Stimulated activated CD8-positive, alpha-beta memory T cell treated with anti-CD3 and anti-CD28 coated beads, Interleukin-15, amount 100 ng/mL, for 4 hours (primary cell): ENCODE measurements around the gene HP.

ENCODE experiments used
- DNase-seq, 2 donors: peaks; one replicate each; pipeline ENCODE4 v3.0.0-alpha.2; 2020; ENCODE audit warnings: low read depth in 2 of 2

HP gene

GRCh38 chr16:72085002-72085401, 30.7 kb downstream of the HP start:
- DNase-seq, result no peak

- no peak for DNase-seq
Measured at GRCh38 chr16:72091217-72091616, 36.9 kb downstream of the HP start.

GRCh38 chr16:72092832-72093447, 38.6 kb downstream of the HP start:
- DNase-seq, result no peak

GRCh38 chr16:72093448-72094265, 39.4 kb downstream of the HP start, which contains the start of the genes DHX38 and TXNL4B:
TSS of gene DHX38 (plus strand) at chr16:72093847. CDS start at chr16:72096158, 2,311 bp downstream.
TSS of gene TXNL4B (minus strand) at chr16:72093620. CDS start at chr16:72090749, 2,871 bp downstream.
- DNase-seq, result peak; percentile 73 to 88

GRCh38 chr16:72094266-72094610, 39.9 kb downstream of the HP start:
- DNase-seq, result peak in 1 of 2 donors; percentile 62

- no peak for DNase-seq
Measured at GRCh38 chr16:72098936-72099335, 44.6 kb downstream of the HP start.

GRCh38 chr16:72099377-72099818, 45.1 kb downstream of the HP start:
- DNase-seq, result peak in 1 of 2 donors; percentile 13

- DNase-seq, result no peak
Measured at GRCh38 chr16:72101195-72101594, 46.9 kb downstream of the HP start.

- no peak for DNase-seq
Measured at GRCh38 chr16:72104905-72105304, 50.6 kb downstream of the HP start.

- no peak for DNase-seq
Measured at GRCh38 chr16:72105978-72106377, 51.7 kb downstream of the HP start.

- no peak for DNase-seq
Measured at GRCh38 chr16:72107371-72107770, 53.1 kb downstream of the HP start.

GRCh38 chr16:72108353-72109102, 54.2 kb downstream of the HP start:
- no peak for DNase-seq

- no peak for DNase-seq
Measured at GRCh38 chr16:72109300-72109699, 55.0 kb downstream of the HP start.

GRCh38 chr16:72109966-72110530, 55.7 kb downstream of the HP start:
- DNase-seq, result no peak
